DMS53 treated with DMSO at 0.1 percent for 48 hours (cell line): ENCODE measurements around the gene RUSC2.
"Not testable (repeated sequence)": the region's sequence is repeated elsewhere in the genome, so short reads cannot be mapped to it uniquely, and the experiment has no call there.

Experiments used
- DNase-seq: peaks from one replicate; lab custom pipeline; 2025; ENCODE audit not compliant: unreplicated experiment; lab: John Stamatoyannopoulos, UW

The RUSC2 gene

DNA sequence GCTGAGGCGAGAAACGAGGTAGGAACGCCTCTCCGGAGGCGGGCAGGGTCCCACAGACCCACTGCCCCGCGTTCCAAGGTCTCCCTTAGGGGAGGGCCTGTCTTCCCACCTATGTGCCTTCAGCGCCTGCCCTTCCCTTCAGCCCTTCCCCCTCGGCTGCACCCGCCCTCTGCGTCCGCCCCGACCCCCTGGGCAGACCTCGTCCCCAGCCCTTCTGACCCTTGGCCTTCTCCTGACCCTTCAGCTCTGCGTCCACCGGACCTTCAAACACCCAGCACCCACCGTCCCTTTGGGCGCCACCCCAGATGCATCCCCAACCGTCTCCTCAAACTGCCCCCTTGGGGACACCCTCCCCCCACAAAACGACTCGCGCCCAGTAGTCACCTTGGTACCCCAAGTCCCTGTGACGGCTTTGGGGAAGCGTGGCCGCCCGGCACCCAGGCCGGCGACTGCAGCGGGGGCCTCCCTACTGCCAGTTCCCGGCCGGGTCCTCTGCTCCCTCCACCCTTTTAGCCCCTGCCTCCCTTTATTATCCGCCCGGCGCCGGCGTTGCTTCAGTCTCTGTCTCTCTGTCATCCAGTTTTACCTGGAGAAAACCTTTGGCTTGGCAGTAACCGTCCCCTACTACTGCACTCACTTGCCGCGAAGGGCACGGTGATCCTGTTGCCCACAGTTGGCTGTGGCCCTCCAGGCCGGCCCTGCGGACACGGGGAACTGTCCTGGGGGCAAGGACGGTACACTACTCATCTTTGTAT, 421 bp downstream of the RUSC2 start:
- no peak for DNase-seq

DNA sequence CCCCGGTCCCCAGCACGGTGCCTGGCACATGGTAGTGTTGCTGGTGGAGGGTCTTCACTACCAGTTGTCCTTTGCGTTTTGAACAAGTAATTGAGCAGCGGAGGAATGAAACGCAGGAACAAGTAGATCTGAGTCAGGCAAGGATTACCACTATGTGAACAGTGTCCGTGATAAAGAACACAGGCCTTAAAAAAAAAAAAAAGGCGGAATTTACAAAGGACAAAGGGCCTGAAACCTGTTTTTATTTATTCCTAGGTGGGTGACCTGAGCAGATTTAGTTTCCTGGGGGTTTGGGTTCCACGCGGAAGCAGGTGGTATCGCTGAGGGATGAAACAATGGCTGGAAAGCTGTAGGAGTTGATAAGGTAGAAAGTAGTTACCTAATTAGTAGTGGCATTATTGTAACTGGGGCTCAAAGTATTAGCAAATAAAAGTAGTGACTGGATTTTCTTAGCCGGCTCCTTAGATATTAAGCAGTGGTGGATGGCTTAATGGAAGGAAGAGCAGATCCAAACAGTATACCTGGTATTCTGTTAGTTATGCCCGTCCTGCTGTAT, 1.1 kb downstream of the RUSC2 start:
- no peak for DNase-seq

DNA sequence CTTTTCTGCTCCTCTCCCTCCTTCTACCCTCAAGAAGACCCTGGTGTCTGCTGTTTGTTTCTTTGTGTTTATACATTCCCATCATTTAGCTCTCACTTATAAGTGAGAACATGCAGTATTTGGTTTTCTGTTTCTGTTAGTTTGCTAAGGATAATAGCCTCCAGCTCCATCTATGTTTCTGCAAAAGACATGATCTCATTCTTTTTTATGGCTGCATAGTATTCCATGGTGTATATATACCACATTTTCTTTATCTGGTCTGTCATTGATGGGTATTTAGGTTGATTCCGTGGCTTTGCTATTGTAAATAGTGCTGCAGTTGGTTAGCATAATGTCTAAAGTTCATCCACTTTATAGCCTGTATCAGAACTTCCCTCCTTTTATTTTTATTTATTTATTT, 3.2 kb downstream of the RUSC2 start:
- DNase-seq = not testable (repeated sequence)

DNA sequence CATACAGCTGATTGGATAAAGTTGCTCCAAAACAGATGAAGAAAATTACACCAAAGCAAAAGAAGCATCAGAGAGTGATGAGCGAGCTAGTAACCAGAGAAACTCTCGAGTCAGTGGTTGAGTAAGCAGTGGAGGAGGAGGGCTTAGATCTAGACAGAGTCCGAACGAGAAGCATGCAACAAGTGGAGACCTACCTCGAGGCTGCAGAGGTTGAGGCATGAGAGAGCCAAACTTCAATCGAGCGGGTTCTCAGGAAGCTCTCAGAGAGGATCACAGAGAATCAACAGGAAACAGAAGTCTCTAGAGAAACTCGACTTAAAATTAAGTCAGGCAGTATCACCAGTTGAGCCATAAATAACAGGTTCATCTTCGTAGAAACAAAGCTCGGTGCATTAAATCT, 6.1 kb downstream of the RUSC2 start:
- DNase-seq = no peak

DNA sequence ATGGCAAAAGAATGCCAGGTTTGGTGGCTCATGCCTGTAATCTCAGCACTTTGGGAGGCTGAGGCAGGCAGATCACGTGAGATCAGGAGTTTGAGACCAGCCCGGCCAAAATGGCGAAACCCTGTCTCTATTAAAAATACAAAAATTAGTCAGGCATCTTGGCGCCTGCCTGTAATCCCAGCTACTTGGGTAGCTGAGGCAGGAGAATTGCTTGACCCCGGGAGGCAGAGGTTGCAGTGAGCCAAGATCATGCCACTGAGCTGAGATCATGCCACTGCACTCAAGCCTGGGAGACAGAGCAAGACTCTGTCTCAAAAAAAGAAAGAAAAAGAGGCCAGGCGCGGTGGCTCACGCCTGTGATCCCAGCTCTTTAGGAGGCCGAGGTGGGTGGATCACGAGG, 8.3 kb downstream of the RUSC2 start:
- DNase-seq = not testable (repeated sequence)

DNA sequence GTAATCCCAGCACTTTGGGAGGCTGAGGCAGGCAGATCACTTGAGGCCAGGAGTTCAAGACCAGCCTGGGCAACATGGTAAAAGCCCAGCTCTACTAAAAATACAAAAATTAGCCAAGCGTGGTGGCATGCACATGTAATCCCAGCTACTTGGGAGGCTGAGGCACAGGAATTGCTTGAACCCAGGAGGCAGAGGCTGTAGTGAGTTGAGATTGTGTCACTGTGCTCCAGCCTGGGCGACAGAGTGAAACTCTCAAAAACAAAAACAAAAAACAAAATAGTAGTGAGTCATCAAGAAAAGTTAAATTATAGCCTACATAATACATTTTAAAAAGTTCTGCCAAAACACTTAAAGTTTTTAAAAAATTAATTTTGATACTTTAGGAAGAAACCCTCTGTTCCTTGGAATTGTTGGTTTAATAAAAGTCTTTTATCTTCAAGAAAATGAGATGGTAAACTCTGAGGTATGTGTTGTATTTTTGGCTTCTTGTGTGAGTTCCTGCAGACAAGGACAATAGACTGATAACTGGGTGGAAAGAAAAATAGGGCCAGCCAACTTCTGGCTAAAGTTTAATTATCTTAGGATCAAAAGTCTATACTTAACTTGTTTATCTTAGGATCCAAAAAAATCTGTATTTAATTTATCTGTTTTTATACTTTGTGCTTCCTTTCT, 9.3 kb downstream of the RUSC2 start:
- no peak for DNase-seq

DNA sequence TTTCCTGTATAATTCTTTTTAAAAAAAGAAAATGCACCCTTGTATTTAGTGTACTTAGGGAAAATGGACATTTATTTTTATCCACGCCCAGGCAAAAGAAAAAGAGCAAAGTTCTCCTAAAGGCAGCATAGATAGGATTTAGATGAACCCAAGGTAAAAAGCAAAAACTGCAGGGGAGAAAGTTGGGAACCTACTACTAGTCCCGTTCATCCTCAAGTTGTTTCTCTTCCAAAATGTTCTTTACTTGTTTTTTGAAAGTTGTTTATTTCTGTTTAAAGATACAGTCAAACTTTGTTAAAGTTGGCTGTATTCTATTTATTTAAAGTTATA, 9.8 kb downstream of the RUSC2 start:
- no peak for DNase-seq

DNA sequence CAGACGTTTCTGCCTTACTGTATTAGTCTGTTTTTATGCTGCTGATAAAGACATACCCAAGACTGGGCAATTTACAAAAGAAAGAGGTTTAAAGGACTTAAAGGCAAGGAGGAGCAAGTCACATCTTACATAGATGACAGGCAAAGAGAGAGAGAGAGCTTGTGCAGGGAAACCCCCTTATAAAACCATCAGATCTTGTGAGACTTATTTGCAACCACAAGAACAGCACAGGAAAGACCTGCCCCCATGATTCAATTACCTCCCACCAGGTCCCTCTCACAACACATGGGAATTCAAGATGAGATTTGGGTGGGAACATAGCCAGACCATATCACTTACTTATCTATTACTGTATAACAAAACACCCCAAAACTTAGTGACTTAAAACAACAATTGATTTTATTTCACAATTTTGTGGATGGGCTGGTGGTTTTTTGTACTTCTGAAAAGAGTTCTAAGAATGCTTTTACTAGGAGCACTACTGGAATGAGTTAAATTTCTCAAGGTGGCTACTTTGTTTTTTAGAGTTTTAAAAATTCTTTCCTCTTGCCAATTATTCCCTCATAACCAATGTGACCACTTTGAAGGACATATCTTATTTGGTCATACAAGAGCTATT, 10.3 kb downstream of the RUSC2 start:
- DNase-seq = no peak

DNA sequence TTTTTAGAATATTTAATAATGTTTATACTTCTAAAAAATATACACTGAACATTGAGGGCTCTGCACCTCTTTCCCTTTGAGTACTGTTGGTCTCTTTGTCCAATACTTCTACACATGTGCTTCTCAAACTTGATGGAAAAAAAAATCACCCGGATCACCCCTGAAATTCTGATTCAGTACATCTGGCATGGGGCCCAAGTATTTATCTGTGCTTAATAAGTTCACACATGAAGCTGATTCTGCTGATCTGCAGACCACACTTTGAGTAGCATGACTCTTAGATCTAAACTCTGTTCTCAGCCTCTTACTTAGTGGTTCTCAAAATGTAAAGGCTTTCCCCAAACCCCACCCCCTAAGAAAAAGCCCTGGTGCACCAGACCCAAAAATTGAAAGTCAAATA, 12.0 kb downstream of the RUSC2 start:
- DNase-seq = no peak

DNA sequence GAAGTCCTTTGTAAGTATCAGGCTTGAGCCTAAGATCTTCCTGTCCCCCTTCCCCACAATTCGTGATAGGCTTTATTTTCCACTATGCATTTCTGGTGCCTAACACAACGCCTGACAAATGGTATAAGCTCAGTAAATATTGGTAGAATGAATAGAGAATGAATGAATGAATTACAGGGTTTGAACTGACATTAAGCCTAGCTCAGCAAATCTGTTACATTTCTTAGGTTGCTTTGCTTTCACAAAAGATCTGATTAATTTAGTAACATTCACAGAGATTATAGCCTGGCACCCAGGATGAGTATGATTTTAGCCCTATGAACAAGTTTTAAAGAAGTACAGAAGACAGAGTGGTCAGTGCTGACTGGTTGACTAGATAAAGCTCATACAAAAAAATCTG, 16.4 kb downstream of the RUSC2 start:
- no peak for DNase-seq

DNA sequence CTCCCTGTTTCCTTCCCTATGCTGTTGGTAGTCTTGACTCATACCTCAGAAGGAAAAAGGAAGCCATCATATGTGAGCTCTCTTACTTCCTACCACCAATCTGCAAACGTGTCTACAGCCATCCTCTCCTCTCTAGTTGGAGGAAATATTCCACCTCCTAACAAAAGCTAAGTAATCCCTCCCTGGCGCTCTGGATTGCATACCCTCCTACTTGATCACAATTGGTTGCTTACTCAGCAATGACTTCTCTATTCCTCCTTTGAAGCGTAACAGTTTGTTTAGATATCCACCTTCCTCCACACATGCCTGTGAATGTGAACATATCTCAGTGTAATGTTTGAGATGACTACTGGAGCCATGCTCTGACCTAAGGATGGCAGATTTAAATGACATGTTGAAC, 18.2 kb downstream of the RUSC2 start:
- DNase-seq = no peak

DNA sequence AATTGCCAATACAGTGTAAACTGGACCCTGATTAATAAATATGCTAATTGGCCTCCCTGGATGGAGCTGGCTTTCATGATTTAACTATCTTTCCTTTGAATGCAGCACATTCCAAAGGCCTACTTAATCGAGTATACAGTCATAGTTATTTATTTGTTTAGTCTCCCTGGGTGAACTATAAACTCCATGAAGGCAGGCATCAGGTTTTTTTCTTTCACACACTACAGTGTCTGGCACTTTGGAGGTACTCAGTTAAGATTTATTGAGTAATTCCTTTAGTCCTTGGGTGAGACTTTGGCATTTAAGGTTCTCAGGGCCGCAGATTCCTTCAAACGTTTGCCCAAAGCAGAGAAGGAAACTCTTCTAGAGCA, 20.5 kb downstream of the RUSC2 start:
- no peak for DNase-seq

DNA sequence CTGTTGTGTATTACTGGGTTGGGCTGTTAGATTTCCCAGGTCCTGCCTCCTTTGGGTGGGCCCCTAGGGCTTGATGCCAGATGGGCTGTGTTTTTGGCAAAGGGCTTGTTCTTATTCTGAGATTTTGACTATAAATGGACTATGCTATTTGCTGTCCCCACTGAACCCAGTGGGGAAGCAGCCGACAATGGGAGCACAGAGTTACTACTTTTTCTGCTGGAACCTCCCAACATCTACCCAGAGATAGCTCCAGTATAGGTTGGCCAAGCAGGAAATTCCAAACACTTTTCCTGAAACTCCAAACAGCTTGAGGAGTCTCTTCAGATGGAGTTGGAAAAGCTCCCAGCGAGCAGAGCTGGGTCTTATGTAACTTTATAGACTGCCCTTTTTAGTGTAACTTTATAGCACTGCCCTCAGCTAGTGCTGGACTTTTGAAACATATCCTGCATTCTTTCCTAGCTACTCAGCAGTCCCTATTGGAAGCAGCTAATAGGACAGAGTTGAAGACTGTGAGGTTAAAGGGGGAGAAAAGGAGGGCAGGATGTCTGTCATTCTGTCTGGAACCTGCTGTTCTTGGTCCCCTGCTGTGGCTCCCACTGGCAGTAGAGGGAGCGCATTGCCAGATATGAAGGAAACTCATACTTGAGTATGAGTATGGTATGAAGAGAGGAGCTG, 21.0 kb downstream of the RUSC2 start:
- no peak for DNase-seq

DNA sequence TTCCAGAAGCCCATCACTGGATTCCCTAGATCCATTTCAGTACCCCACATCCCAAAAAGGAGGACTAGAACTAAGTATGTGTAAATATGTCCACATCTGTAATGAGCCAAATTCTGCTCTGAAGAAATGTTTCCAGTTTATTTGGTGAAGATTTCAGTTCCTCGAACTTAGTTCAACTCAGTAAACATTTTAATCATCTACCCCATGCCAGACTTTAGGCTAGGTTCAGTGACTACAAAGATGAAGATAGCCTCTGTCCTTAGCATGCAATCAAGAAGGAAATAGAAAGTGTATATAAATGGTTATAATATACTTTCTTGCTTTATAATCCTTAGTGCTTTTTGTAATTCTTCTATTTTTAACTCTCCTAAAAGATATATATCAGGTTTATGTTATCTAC, 21.5 kb downstream of the RUSC2 start:
- DNase-seq = no peak

DNA sequence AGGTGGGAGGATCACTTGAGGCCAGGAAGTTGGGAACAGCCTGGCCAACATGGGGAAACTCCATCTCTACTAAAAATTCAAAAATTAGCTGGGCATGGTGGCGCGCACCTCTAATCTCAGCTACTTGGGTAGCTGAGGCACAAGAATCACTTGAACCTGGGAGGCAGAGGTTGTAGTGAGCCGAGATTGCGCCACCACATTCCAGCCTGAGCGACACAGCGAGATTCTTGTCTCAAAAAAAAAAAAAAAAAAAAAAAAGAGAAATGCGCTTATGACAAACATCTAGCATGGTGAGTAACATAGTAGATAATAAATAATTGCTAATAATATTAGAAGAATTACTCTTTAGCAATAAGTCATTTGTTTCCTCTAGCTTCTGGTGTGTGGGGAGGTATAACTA, 25.9 kb downstream of the RUSC2 start:
- no peak for DNase-seq

DNA sequence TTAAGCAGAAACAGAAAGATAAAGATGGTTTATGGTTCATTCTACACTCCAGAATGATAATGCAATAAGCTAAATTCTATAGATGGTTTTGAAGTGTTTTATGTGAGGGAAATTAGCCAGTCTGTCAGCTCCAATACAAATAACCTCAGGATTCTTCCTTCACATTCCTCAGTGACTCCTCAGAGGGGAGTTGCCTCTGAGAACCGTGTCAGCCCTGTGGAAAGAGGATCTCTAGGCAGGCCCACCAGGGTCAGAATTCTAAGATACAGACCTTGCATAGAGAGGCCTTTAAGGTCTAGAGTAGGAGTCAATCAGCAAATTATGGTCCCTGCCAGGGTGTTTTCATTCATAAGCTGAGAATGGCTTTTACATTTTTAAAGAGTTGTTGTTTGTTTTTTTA, 26.6 kb downstream of the RUSC2 start:
- no peak for DNase-seq

DNA sequence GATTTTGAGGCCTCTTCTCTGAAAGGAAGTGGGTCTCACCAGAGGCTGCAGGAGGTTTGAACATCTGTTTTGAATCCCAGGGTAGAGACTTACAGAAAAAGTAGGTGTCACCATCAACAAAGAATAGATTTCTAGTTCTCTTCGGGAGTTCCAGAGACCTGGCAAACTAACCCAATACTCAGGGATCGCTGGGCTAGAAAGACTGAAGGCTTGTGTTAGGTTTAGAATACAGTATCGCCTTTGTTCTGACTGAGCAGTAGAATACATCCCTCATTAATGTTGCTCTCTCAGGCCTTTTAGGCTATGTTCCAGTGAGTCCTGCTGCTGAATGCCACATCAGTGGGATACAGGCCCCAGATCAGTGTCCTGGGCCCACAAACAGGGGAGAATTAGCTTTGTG, 27.2 kb downstream of the RUSC2 start:
- no peak for DNase-seq

DNA sequence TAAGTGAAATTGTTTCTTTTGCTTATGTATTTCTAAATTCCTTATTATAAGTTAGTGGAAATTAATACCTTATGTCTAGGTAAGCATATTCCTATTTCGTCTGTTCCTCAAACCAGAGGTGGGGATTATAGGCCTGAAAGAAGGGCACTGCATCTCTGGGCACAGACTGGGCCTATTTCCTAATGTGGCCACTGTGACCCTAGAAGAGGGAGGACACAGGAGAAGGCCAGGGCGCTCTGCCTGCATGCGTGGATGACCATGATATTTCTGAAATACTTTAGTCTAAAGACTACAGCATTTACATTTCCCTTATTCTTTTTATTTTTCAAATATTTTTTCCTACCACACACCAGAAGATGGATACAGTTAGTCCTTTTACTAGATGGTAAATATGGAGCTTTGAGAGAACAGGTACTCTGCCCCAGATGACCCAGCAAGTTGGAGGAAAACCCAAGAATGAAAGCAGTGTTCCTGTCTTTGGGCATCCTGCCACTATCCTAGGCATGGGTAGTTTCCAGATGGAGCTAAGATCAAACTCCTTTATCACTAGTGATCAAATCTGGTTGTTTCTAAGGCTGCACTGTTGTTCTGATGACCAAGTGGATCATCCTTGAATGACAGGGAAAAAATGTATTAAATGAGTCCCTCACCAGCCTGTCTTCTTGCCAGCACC, 27.8 kb downstream of the RUSC2 start:
- no peak for DNase-seq

DNA sequence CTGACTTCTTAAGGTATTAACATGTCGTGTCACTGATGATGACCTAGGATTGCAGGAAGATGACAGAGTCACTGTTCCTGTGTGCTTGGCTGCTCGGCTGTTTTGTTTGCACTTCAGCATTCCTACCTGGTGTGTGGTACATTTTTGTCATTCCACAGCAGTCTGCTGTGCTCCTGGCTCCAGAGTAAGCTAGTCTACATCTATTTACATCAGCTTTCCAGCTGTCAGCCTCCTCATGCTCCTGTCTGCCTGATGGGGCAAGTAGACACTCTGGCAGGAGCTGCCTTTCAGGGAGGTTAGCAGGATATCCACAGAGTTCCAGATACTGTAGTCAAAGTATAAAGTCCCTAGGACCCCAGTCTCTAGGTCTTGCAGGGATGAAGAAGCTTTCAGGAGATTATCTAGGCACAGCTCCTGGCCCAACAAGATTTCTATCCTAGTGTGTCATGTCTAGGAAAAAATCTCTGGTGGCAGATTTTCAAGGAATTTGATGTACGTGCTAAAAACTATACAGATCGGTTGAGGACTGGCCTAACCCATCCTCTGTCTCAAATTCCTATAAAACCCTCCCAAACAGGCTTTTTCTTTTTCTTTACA, 28.4 kb downstream of the RUSC2 start:
- no peak for DNase-seq

DNA sequence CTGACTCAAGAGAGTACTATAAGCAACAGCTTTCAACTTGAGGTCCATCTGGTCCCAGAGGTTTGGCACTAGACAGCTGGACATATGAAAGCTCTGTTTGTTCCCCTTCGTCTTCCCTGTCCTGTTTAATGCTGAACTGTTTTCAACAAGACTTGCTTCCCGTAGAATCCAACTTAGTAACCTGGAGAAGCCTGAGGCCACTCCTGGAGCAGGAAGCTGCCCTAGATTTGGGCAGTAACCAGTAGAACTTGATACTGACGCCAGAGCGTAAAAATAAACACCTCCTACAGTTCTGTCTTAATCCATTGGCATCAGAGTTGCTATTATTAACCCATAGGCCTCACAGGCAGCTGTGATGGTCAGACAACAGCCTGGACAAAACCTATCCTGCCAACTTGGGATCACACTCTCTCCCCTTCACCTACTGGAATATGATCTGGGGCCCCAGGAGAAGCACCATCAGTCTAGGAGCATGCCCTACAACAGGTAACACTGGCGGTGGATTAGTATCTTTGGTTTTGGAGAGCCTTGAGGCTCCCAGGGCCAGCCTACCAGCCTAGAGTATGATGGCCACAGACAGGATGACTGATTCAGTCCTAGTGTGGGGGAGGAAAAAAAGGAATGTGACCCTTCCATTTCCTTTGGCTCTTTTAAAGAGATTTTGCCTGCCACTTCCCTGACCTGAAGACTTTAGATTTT, 29.2 kb downstream of the RUSC2 start:
- DNase-seq = no peak
